ENCODE measurements around the gene TANGO6.

- TF ChIP-seq CTCF (IDR thresholded peaks at IDR 0.05; ENCODE audit: low read depth, low read length, poor library complexity, severe bottlenecking): no peak
- no peak for TF ChIP-seq EZH2phosphoT487 (IDR thresholded peaks at IDR 0.05; ENCODE audit: borderline replicate concordance, low read length)
Observed at GRCh38 chr16:69005641-69006355, 162.5 kb downstream of the TANGO6 start.

Data from DOHH2 (cell line).